Measurements from ENCODE around the gene ZNF532. TPM values are rescaled to one million over a fixed set of nuclear protein-coding genes. Genes with fewer than 3 reads are reported as not detected.

ZNF532 gene
- total RNA-seq, 1 experiment from 2014 or later = 49.8 TPM

- in situ Hi-C loops (cut with HindIII; ENCODE audit: low pct_unique_long_range_greater_than_20kb, low sequenced_read_pairs) (no loop called here), intact Hi-C loops (cut with micrococcal nuclease; ENCODE audit: unreplicated experiment) (no loop called here)
- no peak for ATAC-seq
- no peak for DNase-seq (ENCODE audit: low read depth, low spot score)
- H3K9me3 ChIP-seq (ENCODE audit: control insufficient read depth, insufficient read depth, low read depth, low read length) = no peaks in the 10 kb centered on the region
- H3K36me3 ChIP-seq (ENCODE audit: control insufficient read depth, insufficient read depth, low read length) = no peaks in the 10 kb centered on the region
- H3K4me1 ChIP-seq (ENCODE audit: control insufficient read depth, insufficient read depth, low read length) = no peaks in the 10 kb centered on the region
- no peaks in the 10 kb centered on the region for H3K27me3 ChIP-seq (ENCODE audit: control insufficient read depth, insufficient read depth, low read length)
- H3K4me3 ChIP-seq (ENCODE audit: low read depth in 2 of 2, low read length in 2 of 2) = no peak overlapping the region
- TF ChIP-seq CTCF (IDR thresholded peaks at IDR 0.05) (no peak), SIN3A (IDR thresholded peaks at IDR 0.05; ENCODE audit: borderline replicate concordance, insufficient read depth, low read depth, low read length) (no peak), POLR2AphosphoS5 (IDR thresholded peaks at IDR 0.05; ENCODE audit: low read depth, low read length) (no peak), TCF7L2 (IDR thresholded peaks at IDR 0.05; ENCODE audit: low read depth, low read length) (no peak)
- TF ChIP-seq, protein P1, sequence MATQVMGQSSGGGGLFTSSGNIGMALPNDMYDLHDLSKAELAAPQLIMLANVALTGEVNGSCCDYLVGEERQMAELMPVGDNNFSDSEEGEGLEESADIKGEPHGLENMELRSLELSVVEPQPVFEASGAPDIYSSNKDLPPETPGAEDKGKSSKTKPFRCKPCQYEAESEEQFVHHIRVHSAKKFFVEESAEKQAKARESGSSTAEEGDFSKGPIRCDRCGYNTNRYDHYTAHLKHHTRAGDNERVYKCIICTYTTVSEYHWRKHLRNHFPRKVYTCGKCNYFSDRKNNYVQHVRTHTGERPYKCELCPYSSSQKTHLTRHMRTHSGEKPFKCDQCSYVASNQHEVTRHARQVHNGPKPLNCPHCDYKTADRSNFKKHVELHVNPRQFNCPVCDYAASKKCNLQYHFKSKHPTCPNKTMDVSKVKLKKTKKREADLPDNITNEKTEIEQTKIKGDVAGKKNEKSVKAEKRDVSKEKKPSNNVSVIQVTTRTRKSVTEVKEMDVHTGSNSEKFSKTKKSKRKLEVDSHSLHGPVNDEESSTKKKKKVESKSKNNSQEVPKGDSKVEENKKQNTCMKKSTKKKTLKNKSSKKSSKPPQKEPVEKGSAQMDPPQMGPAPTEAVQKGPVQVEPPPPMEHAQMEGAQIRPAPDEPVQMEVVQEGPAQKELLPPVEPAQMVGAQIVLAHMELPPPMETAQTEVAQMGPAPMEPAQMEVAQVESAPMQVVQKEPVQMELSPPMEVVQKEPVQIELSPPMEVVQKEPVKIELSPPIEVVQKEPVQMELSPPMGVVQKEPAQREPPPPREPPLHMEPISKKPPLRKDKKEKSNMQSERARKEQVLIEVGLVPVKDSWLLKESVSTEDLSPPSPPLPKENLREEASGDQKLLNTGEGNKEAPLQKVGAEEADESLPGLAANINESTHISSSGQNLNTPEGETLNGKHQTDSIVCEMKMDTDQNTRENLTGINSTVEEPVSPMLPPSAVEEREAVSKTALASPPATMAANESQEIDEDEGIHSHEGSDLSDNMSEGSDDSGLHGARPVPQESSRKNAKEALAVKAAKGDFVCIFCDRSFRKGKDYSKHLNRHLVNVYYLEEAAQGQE (IDR thresholded peaks at IDR 0.05; ENCODE audit: insufficient read depth in 1 of 2, low read depth in 2 of 2, low read length in 1 of 2) = no peak
- ChIA-PET CTCF (no interaction called here), POLR2A (no interaction called here)
- H3K27ac ChIP-seq (ENCODE audit: low read length) = no peak overlapping the region
- no TSS peak for BruUV-seq (replicated peaks)
Measured at GRCh38 chr18:58827428-58827827, 37.2 kb upstream of the ZNF532 start.

DNA sequence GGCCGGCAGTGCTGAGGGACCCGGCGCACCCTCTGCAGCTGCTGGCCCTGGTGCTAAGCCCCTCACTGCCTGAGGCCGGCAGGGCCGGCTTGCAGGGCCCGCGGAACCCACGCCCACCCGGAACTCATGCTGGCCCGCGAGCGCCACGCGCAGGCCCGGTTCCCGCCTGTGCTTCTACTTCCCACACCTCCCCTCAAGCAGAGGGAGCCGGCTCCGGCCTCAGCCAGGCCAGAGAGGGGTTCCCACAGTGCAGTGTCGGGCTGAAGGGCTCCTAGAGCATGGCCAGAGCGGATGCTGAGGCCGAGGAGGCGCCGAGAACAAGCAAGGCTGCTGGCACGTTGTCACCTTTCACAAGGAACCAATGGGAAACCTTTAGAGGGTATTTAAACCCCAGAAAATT is 36.8 kb upstream of the ZNF532 start:
- Histone ChIP-seq H3K9me3 (ENCODE audit: control insufficient read depth, insufficient read depth, low read depth, low read length) (no peaks in the 10 kb centered on the region), H3K4me3 (ENCODE audit: low read depth in 2 of 2, low read length in 2 of 2) (no peak overlapping the region), H3K27ac (ENCODE audit: low read length) (no peak overlapping the region), H3K36me3 (ENCODE audit: control insufficient read depth, insufficient read depth, low read length) (no peaks in the 10 kb centered on the region), H3K27me3 (ENCODE audit: control insufficient read depth, insufficient read depth, low read length) (no peaks in the 10 kb centered on the region), H3K4me1 (ENCODE audit: control insufficient read depth, insufficient read depth, low read length) (no peaks in the 10 kb centered on the region)
- POLR2A ChIA-PET = no interaction called here
- CTCF ChIA-PET = no interaction called here
- intact Hi-C loops (cut with micrococcal nuclease; ENCODE audit: unreplicated experiment) = no loop called here
- in situ Hi-C loops (cut with HindIII; ENCODE audit: low pct_unique_long_range_greater_than_20kb, low sequenced_read_pairs) = no loop called here
- ATAC-seq = no peak
- DNase-seq (ENCODE audit: low read depth, low spot score) = no peak
- BruUV-seq (replicated peaks) = no TSS peak
- no peak for TF ChIP-seq CTCF (IDR thresholded peaks at IDR 0.05)
- no peak for TF ChIP-seq POLR2AphosphoS5 (IDR thresholded peaks at IDR 0.05; ENCODE audit: low read depth, low read length)
- no peak for TF ChIP-seq TCF7L2 (IDR thresholded peaks at IDR 0.05; ENCODE audit: low read depth, low read length)
- TF ChIP-seq, protein P1 (IDR thresholded peaks at IDR 0.05; ENCODE audit: insufficient read depth in 1 of 2, low read depth in 2 of 2, low read length in 1 of 2) = no peak
- TF ChIP-seq SIN3A (IDR thresholded peaks at IDR 0.05; ENCODE audit: borderline replicate concordance, insufficient read depth, low read depth, low read length) = no peak
